CD4-positive, alpha-beta T cell treated with Interleukin-1 beta for 1 hour (primary cell): ENCODE measurements around the gene AIG1.
"Not testable (repeated sequence)": the region's sequence is repeated elsewhere in the genome, so short reads cannot be mapped to it uniquely, and the experiment has no call there.

ENCODE experiments used
- DNase-seq, 2 donors: peaks; one replicate each; pipeline ENCODE4 v3.0.0-alpha.2; 2020 to 2022

AIG1 gene, protein sequence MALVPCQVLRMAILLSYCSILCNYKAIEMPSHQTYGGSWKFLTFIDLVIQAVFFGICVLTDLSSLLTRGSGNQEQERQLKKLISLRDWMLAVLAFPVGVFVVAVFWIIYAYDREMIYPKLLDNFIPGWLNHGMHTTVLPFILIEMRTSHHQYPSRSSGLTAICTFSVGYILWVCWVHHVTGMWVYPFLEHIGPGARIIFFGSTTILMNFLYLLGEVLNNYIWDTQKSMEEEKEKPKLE

DNA sequence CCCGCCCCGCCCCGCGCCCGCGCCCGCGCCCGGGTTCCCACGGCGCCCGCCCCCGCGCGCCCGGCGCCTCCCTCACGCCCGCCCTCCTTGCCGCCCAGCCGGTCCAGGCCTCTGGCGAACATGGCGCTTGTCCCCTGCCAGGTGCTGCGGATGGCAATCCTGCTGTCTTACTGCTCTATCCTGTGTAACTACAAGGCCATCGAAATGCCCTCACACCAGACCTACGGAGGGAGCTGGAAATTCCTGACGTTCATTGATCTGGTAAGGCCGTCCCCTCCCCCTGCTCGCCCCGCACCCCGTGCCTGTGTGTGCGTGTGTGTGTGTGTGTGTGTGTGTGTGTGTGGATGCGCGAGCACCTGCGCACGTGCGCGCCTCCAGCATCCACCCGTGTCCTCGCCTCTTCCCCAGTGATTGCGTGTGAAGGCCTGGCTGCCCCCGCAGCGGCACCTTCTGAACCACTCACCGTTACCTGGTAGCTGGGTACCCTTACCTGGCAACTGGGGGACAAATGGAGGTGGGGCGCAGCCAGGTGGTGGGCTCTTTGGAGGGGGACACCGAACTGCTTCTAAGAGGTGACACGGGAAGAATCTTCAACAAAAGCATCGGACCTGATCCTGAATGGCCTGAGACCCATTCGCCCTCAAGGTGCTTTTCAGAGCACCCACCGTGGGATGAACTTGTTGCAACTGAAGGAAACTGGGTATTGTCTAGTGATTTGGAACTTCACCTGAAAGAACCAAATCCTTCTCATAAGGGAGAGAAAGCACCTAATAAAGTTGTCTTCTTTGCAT is at the start of gene AIG1:
AIG1 (plus strand) TSS at position 84 of the 791 bp plus-strand sequence; CDS start at position 121, 37 bp downstream.
- peak; percentile 69 to 75 for DNase-seq

DNA sequence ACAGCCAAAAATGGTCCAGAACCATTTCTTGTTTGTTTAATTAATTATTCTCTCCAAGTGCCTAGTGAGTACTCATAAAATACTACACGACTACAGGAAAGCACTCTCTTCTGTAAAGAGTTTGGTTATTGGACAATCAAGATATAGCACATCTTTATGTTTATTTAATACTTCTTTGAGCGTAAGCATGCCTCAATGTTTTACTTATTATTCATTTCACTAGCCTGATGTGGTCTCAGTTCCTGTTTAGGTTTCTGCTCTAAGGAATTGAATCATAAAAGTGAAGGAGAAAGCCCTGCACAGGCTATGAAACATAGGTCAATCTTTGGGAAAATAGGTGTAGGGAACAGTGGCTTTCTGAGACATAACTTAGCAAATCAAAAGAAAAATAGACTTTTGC is 45.9 kb upstream of the AIG1 start:
- no peak for DNase-seq

DNA sequence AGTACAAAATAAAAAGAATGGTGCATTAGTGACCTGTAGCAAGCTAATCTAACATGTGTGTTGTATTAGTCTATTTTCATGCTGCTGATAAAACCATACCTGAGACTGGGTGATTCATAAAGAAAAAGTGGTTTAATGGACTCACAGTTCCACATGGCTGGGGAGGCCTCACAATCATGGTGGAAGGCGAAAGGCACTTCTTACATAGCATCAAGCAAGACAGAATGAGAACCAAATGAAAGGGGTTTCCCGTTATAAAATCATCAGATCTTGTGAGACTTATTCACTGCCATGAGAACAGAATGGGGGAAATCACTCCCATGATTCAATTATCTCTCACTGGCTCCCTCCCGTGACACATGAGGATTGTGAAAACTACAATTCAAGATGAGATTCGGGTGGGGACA is 45.4 kb upstream of the AIG1 start:
- DNase-seq, result no peak

DNA sequence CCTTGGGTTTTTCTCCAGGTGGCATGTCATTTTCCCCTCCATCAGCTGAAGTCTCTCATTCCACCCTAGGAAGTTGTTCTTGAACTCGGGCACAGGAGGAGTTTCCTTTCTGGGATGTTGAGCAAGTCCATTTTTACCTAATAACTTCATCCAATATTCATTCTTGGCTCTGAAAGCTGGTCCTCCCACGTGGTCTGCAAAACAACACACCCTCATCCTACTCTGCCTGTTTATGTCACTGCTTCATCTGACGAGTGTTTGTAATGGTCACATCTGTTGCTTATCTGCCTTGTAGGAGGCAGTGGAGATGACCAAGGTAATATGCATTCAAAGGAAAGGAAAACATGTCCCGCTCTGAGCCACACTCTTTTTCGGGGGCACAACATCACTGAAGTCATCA is 41.7 kb upstream of the AIG1 start:
- no peak for DNase-seq

DNA sequence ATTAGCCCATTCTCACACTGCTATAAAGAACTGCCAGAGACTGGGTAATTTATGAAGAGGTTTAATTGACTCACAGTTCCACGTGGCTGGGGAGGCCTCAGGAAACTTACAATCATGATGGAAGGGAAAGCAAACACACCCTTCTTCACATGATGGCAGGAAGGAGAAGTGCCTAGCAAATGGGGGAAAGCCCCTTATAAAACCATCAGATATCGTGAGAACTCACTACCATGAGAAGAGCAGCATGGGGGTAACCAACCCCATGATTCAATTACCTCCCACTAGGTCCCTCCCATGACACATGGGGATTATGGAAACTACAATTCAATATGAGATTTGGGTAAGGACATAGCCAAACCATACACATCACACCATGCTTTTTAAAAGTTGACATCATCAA is 39.8 kb upstream of the AIG1 start:
- not testable (repeated sequence) for DNase-seq

DNA sequence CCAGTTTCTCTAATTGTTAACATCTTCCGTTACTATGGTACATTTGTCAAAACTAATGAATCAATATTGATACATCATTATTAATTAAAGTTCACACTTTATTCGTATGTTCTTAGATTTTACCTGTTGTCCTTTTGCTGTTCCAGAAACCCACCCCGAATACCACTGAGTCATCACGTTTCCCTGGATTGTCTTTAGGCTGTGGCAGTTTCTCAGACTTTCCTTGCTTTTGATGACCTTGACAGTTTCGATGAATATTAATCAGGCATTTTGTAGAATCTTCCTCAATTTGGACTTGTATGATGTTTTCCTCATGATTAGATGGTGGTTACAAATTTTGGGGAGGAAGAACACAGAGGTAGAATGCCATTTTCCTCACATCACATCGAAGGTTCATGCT is 39.1 kb upstream of the AIG1 start:
- no peak for DNase-seq

DNA sequence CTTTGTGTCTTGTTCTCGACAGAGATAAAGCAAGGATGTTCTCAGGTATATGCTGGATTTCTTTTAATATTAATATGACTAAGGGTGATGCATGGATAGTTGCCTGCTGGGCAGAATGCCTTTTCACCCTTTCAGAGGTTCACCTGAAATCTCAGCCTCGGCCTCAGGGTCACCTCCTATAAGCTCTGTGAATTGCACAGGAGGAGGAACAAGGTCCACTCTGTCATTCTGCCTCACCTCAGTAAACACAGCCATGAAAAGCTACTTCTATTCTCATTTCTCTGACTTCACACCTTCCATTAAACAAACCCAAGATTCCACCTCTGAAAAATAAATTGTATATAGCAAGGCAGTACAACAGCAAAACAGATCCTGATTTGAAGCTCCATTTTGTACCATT is 38.1 kb upstream of the AIG1 start:
- DNase-seq, result no peak

DNA sequence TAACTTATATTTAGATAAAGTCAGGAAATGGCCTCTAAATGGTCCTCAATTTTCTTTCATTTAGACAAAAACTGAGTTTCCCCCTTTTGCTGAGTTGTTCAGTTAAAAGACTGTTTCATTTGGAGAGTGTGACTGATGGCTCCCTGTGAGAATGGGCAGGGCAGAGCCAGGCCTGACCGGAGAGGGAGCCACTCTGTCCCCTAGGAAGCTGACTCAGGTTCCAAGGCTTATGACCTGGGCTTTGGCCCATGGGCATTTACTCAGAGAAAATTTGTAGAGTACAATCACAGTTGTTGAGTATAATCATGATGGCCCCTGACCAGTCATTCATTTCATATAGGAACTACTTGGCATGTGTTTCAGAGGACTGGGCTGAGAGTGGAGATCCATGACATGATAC is 37.0 kb upstream of the AIG1 start:
- DNase-seq, result no peak

DNA sequence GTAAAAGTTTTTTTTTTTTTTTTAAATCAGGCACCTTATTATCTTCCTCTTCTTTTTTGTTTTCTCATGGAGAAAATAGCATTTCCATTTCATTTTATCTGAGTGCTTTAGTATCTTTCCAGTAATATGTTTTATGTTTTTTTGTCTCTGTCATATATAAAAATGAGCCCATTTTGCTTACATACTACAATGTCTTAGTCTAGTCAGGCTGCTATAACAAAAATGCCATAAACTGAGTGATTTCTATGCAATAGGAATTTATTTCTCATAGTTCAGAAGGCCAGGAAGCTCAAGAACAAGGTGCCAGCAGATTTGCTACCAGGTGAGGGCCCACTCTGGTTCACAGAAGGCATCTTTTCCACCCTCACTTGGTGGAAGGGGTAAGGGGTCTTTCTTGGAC is 35.7 kb upstream of the AIG1 start:
- no peak for DNase-seq

DNA sequence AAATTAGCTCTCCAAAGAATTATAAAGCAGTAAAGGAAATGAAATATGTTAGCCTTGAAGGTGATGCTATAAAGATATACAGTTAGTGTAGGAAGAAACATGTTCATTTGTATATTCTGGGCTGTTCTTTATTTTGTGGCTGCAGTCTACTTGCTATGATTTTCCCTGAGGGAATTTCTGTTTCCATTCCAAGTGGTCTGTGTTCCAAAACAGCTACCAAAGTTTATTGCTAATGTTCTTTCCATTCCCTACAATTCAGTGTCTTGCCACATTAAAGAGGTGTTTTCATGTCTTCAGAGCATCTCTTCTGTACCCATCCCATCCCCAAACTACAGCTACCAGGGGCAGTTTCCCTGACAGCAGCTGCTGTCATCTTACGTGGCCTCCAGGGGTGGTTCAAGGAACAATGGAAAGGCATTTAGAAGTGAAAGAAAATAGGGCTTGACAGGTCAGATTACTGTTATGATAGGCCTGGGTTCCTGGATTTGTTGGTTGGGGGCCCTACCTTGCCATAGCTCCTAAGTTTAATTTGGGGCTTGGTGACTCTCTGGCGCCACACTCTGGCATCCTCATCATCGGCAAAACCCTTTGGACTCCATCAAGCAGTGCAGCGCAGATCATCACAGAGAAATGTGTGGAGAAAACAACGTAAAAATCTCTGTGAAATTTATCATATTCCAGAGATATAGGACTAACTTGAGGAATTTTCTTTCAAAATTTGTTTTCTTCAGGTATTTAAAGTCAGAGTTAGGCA is 33.8 kb upstream of the AIG1 start:
- peak; percentile 44 to 55 for DNase-seq

DNA sequence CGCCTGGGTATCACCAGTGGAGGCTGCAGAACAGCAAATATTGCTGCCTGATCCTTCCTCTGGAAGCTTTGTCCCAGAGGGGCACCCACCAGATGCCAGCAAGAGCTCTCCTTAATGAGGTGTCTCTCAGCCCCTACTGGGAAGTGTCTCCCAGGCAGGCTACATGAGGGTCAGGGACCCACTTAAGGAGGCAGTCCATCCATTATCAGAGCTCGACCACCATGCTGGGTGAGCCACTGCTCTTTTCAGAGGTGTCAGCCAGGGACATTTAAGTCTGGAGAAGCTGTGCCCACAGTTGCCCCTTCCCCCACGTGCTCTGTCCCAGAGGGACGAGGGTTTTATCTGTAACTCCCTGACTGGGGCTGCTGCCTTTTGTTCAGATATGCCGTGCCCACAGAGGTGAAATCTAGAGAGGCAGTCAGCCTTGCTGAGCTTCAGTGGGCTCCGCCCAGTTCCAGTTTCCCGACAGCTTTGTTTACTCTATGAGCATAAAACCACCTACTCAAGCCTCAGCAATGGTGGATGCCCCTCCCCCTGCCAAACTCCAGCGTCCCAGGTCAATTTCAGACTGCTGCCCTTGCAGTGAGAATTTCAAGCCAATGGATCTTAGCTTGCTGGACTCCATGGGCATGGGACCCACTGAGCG is 25.9 kb upstream of the AIG1 start:
- no peak for DNase-seq

DNA sequence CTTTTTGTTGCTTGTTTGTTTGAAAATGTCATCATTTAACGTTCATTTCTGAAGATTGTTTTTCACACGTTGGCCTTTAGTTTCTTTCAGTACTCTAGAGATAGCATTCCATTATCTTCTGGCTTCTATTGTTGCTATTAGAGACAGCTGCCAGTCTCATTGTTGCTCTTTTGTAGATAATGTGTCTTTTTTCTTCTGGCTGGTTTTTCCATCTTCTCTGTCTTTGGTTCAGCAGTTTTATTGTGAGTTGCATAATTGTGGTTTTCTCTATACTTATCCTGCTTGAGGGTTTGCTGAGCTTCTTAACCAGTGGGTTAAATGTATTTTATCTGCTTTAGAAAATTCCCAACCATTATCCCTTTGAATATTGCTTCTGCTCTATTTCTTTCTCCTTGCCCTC is 23.2 kb upstream of the AIG1 start:
- DNase-seq, result no peak

DNA sequence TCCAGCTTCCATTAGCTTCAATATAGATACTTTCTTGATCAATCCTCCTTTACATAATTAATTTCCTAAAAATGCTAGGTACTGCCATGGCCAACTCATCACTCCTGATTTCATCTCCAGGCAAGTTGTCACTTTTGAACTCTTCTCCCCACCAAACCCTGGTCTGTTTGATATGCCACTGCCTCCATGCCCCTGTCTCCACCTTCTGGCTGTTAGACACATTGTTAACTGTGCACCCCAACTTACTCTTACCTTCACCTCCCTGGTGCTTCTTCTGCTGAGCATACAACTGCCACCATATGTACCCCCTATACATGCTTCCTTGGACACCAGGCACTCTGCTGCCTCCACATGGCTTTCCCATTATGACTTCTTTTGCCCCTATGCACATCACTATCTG is 21.9 kb upstream of the AIG1 start:
- no peak for DNase-seq

DNA sequence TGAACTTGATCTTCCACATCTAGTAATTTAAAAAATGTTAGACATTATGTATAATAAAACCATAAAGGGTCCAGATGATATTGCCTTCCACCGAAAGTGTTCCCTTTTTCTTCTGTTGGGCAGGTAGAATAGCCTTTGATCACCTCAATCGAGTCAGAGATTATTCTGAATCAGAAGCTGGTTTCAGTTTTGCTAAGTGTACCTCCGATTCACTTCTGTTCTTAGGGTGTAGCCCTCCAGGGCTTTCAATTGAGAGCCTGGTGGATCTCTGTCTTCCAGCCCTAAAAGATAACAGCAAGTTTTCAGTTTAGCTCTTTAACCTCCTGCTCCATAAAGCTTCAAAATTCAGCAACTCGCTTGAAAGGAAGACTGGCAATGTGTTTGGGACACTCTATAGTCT is 21.1 kb upstream of the AIG1 start:
- DNase-seq, result no peak

DNA sequence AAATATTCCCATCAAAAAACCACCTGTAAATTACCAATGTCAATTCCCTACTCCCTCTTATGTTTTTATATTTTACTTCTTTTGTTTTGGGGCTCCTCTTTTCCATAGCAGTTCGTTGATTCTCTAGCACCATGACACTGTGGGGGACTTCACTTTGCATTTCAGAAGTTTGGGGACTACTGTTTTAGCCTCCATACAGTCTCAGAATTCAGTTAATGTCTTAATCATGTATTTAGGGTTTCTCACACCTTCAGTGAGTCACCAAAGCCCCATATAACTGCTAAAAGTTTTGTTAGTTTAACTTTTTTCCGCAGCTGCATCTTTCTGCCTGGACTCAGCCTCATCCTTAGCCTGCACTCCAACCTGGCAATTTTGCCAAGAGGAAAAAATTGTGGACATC is 20.7 kb upstream of the AIG1 start:
- no peak for DNase-seq

DNA sequence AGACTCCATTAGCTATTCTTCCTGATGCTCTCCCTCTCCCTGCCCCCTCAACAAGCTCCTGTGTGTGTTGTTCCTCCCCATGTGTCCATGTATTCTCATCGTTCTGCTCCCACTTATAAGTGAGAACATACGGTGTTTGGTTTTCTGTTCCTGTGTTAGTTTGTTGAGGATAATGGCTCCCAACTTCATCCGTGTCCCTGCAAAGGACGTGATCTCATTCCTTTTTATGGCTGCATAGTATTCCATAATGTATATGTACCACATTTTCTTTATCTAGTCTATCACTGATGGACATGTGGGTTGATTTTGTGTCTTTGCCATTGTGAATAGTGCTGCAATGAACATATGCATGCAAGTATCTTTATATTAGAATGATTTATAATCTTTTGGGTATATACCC is 16.3 kb upstream of the AIG1 start:
- DNase-seq, result not testable (repeated sequence)

DNA sequence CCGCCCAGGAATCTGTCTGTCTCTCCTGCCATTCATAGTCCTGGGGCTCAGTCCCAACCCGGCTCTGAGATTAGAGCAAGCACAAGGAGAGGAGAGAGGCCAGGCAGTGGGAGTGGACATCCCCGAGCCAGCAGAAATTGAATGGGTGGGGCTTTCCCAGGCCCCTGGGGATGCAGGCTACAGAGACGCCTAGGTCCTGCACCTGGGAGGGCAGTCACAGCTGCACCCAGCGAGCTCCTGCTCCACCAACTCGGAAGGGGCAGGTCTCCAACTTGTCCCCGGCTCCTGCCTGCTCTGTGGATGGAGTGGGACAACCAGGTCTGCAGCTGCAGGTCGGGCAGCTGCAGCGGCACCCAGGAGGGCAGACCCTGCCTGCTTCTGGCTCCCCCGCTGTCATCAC is 11.1 kb upstream of the AIG1 start:
- DNase-seq, result no peak

DNA sequence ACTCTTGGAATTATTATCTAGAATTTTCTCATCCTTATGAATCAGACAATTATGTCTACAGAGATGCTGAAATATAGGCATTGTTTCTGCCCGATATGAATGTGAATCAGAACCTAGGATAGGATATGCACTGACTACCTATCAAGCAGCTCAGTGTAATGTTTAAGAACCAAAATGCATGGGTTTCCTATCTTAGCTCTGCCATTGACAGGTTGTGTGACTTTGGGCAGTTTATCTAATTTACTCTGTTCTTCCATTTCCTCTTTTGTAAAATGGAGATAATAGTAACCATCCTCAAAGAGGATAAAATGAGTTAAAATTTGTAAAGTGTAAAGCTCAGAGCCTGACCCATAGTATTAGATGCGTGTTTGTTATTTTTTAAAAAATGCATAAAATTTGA is 10.2 kb upstream of the AIG1 start:
- DNase-seq, result no peak

DNA sequence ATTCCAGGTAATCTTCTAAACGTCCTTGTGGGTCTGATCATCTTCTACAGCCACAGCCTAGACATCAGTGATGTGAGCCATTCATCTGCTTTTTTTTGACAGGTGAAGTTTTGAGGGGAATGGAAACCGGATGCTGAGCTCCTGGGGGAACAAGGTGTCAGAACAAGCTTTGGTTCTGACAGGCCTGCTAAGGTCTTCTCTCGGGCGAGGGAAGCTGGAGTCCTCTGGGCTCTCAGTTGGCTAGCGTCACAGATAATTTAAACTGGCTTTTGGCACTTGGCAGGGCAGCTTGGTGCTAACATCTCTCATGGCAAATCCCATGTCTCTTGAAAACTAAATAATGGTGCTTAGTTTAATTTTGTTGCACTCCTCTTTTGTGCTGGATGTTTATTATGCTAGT is 8.4 kb upstream of the AIG1 start:
- no peak for DNase-seq

DNA sequence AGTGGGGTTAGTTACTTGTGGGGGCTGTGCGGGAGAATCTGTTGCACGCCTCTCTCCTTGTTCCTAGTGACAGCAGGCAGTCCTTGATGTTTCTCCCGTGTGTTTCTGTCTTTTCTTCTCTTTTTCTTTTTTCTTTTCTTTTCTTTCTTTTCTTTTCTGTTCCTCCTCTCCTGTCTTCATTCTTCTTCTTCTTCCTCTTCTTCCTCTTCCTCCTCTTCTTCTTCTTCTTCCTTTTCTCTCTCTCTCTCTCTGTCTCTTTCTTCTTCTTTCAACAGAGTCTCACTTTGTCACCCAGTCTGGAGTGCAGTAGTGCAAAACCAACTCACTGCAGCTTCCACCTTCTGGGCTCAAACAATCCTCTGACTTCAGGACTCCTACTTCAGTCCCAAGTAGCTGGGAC is 6.8 kb upstream of the AIG1 start:
- no peak for DNase-seq

DNA sequence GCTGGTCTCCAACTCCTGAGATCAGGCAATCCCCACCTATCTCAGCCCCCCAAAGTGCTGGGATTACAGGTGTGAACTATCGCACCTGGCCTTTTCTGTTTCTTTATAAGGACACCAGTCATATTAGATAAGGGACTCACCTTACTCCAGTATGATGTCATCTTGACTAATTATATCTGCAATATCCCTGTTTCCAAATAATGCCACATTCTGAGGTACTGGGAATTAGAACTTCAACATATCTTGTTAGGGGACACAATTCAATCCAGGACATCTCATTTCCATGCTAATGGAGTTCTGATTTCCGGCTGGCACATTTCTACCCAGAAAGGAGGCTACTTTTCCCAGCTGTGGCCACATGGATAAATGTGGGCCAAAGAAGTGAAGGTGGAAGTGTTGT is 6.4 kb upstream of the AIG1 start:
- no peak for DNase-seq

DNA sequence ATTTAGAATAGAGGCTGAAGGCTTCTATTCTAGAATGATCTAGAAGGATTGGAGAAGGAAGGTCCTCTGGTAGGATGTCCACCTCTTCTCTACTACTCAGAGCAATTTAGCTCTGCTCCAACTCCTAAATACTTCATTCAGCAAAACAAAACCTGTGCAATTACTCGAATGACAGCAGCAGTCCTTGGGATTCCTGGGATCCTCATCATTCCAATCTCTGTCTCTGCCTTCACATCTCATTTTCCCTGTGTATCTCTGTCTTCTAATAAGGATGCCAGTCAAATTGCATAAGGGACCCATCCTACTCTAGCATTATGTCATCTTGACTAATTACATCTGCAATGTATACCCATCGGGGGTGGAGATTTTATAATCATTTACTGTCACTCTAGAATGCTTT is 5.5 kb upstream of the AIG1 start:
- no peak for DNase-seq

DNA sequence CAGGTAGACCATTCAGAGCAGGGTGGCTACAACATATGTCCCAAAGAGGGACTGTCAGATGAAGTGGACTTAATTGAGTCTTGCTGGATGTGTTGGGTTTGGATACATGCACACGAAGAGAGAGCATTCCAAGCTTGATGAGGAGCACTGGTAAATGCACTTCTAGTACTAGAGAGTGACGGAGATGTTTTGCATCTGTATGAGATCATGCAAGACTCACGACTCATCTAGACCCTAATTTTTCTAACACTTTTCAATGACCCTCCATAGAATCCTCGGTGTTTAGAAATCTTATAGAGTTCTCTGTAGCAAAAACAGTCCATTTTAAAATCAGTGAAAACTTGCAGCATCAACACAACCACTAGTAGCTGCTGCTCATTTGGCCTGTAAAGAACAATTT is 4.8 kb upstream of the AIG1 start:
- no peak for DNase-seq

DNA sequence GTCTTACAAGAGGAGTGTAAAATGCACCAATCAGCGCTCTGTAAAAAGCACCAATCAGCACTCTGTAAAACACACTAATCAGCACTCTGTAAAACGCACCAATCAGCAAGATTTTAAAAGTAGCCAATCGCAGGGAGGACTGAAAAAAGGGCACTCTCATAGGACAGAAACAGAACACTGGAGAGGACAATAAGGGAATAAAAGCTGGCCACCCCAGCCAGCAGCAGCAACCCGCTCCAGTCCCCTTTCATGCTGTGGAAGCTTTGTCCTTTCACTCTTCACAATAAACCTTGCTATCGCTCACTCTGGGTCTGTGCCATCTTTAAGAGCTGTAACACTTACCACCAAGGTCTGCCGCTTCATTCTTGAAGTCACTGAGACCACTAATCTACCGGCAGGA is 1.7 kb upstream of the AIG1 start:
- DNase-seq, result peak in 1 of 2 donors; percentile 17
